ENCODE measurements around the gene GPR18. TPM values are rescaled to one million over a fixed set of nuclear protein-coding genes. Genes with fewer than 3 reads are reported as not detected.

GPR18 gene
- total and polyA plus RNA-seq, 2 of the 4 experiments (the other 2 are of a cell fraction) = not detected

- dilution Hi-C loops (cut with HindIII; ENCODE audit: low sequenced_read_pairs, unreplicated experiment) = no loop called here
- Histone ChIP-seq H2AK5ac (ENCODE audit: low read depth, low read length) (peak overlapping the region; percentile 79), H4K5ac (ENCODE audit: low read depth, low read length) (no peak overlapping the region), H3K4me2 (ENCODE audit: low read depth, low read length) (peak overlapping the region; percentile 84), H3K18ac (ENCODE audit: low read depth, low read length) (peak overlapping the region; percentile 11; the same call in 1 of the 2 replicates), H3K9me1 (ENCODE audit: insufficient read depth, low read length) (peaks cover 31% of the 10 kb centered on the region), H2BK120ac (ENCODE audit: low read depth, low read length) (peak overlapping the region; percentile 89), H3K79me1 (ENCODE audit: low read depth in 1 of 2, low read length in 2 of 2) (peaks cover 53 to 65% of the 10 kb centered on the region in 2 experiments), H3K4me1 (ENCODE audit: control insufficient read depth, insufficient read depth, low read length) (peaks cover 16% of the 10 kb centered on the region), H3K36me3 (ENCODE audit: control insufficient read depth, insufficient read depth, low read length) (no peaks in the 10 kb centered on the region), H3K27ac (ENCODE audit: insufficient read depth, low read length) (peak overlapping the region; percentile 63; the same call in 1 of the 2 replicates), H2BK20ac (ENCODE audit: low read depth, low read length) (peak overlapping the region; percentile 71), H2AFZ (replicated peaks; ENCODE audit: low read length, poor library complexity) (peak overlapping the region; percentile 47), H3K23ac (ENCODE audit: low read depth, low read length) (peak overlapping the region; percentile 72; the same call in 1 of the 2 replicates), H4K20me1 (ENCODE audit: insufficient read depth, low read length) (peaks cover 29% of the 10 kb centered on the region), H2BK15ac (ENCODE audit: low read depth, low read length) (peak overlapping the region; percentile 35; the same call in 1 of the 3 replicates), H3K27me3 (ENCODE audit: control insufficient read depth, insufficient read depth, low read length) (no peaks in the 10 kb centered on the region), H3K14ac (replicated peaks; ENCODE audit: low read depth, low read length) (peak overlapping the region; percentile 53), H4K8ac (ENCODE audit: low read depth in 2 of 2, low read length in 2 of 2) (peak overlapping the region in 1 of 2 experiments; percentile 77; a peak in 1 of 4 replicates), H3K4ac (ENCODE audit: low read depth, low read length) (peak overlapping the region; percentile 81), H3K4me3 (ENCODE audit: insufficient read depth, low read depth, low read length) (no peak overlapping the region), H3K9ac (ENCODE audit: low read depth, low read length) (no peak overlapping the region), H3K56ac (ENCODE audit: extremely low read depth, insufficient read depth, low read length) (peak overlapping the region; percentile 1; the same call in 1 of the 2 replicates), H2BK5ac (ENCODE audit: low read depth, low read length, poor library complexity, severe bottlenecking) (peak overlapping the region; percentile 63), H4K91ac (ENCODE audit: insufficient read depth, low read depth, low read length) (peak overlapping the region; percentile 59; the same call in 1 of the 2 replicates), H3K9me3 (ENCODE audit: control insufficient read depth, insufficient read depth, low read length) (no peaks in the 10 kb centered on the region), H2AK9ac (replicated peaks; ENCODE audit: low read depth, low read length, poor library complexity) (peak overlapping the region; percentile 74)
- in situ Hi-C loops (cut with MboI; ENCODE audit: low sequenced_read_pairs) = no loop called here
- ATAC-seq (ENCODE audit: low read depth) (peak; percentile 94), DNase-seq (peak; percentile 87)
- POLR2A ChIA-PET (ENCODE audit: unreplicated experiment) = no interaction called here
- no TSS peak for BruUV-seq (replicated peaks)
- intact Hi-C loops (cut with micrococcal nuclease) = no loop called here
- CTCF ChIA-PET = no interaction called here
- 24% methylated on average over 5 of the region's 13 CpGs; no CpG with 5 or more reads in 1 of the 2 experiments for WGBS, 2 experiments (ENCODE audit: extremely low coverage in 2 of 2, insufficient read length in 1 of 2)
- TF ChIP-seq RFX5 (IDR thresholded peaks at IDR 0.05; ENCODE audit: low read depth, low read length) (no peak), MXI1 (IDR thresholded peaks at IDR 0.05; ENCODE audit: borderline replicate concordance, low read depth, low read length) (no peak), NFE2L2 (IDR thresholded peaks at IDR 0.05; ENCODE audit: low read depth, low read length) (no peak), POLR2A (IDR thresholded peaks at IDR 0.05; ENCODE audit: low read depth, low read length) (no peak), USF2 (IDR thresholded peaks at IDR 0.05; ENCODE audit: low read depth, low read length) (no peak), RAD21 (IDR thresholded peaks at IDR 0.05; ENCODE audit: low read length) (no peak), SMC3 (IDR thresholded peaks at IDR 0.05; ENCODE audit: low read depth, low read length) (no peak), CTCF (conservative IDR thresholded peaks at IDR 0.05; ENCODE audit: low read depth, low read length) (no peak), RCOR1 (IDR thresholded peaks at IDR 0.05; ENCODE audit: insufficient replicate concordance, low read length) (no peak), MAZ (IDR thresholded peaks at IDR 0.05; ENCODE audit: borderline replicate concordance, low read depth, low read length) (no peak), BHLHE40 (IDR thresholded peaks at IDR 0.05; ENCODE audit: low read depth, low read length) (no peak), FOS (IDR thresholded peaks at IDR 0.05; ENCODE audit: low read depth, low read length) (no peak), ELK1 (IDR thresholded peaks at IDR 0.05; ENCODE audit: borderline replicate concordance, low read depth, low read length) (no peak)
These were observed 29.2 kb downstream of the GPR18 start for GRCh38 chr13:99228737-99229691.

All from IMR-90 (cell line).